ENCODE measurements around the gene DNAJC30. TPM values are rescaled to one million over a fixed set of nuclear protein-coding genes. Genes with fewer than 3 reads are reported as not detected.

DNAJC30 gene
- polyA plus RNA-seq, 1 of the 3 experiments (the other 2 are of a cell fraction), result 11.0 TPM

GRCh38 chr7:73688288-73688687, 5.0 kb upstream of the DNAJC30 start:
- H3K27me3 ChIP-seq (ENCODE audit: insufficient read depth), result no peaks in the 10 kb centered on the region
- DNase-seq, result no peak
- no peaks in the 10 kb centered on the region for H3K9me3 ChIP-seq
- ChIA-PET POLR2A (no interaction called here), CTCF (interaction anchor here (1.8 to 2.9 kb wide), 2 partner anchors 13 to 38 kb away, joined by 10 read pairs; no protein-coding TSS in a partner anchor)
- no peak overlapping the region for H3K4me2 ChIP-seq
- no peaks in the 10 kb centered on the region for H3K9me2 ChIP-seq
- peaks cover 35 to 43% of the 10 kb centered on the region in 2 experiments for H3K36me3 ChIP-seq (replicated peaks in 1 of 2; ENCODE audit: control insufficient read depth in 1 of 2, insufficient read depth in 2 of 2, low read length in 1 of 2)
- no peak overlapping the region for H2AFZ ChIP-seq (ENCODE audit: low read depth)
- H4K20me1 ChIP-seq (ENCODE audit: insufficient read depth), result no peaks in the 10 kb centered on the region
- 88% methylated on average over 8 of the region's 8 CpGs for WGBS (ENCODE audit: low lambda C conversion rate)
- peaks cover 0 to 4% of the 10 kb centered on the region in 2 experiments; a peak in 1 of 4 replicates for H3K4me1 ChIP-seq (ENCODE audit: control insufficient read depth in 1 of 2, insufficient read depth in 2 of 2, low read depth in 1 of 2, low read length in 1 of 2)
- no peaks in the 10 kb centered on the region for H3F3A ChIP-seq (replicated peaks; ENCODE audit: insufficient read depth)
- no peak overlapping the region for H3K4me3 ChIP-seq (ENCODE audit: low read depth in 2 of 2, low read length in 1 of 2)
- no peak overlapping the region for H3K9ac ChIP-seq
- H3K79me2 ChIP-seq (ENCODE audit: insufficient read depth), result peaks cover 62% of the 10 kb centered on the region
- H3K27ac ChIP-seq (ENCODE audit: low read depth in 2 of 2, low read length in 1 of 2), result no peak overlapping the region
- no peak for TF ChIP-seq SMC3 (IDR thresholded peaks at IDR 0.05; ENCODE audit: low read depth, low read length)
- no peak for TF ChIP-seq GABPA (IDR thresholded peaks at IDR 0.05; ENCODE audit: low read depth)
- no peak for TF ChIP-seq TAF1 (IDR thresholded peaks at IDR 0.05; ENCODE audit: borderline replicate concordance, low read depth, low read length)
- no peak for TF ChIP-seq RCOR1 (IDR thresholded peaks at IDR 0.05; ENCODE audit: low read length)
- TF ChIP-seq EP300 (IDR thresholded peaks at IDR 0.05; ENCODE audit: borderline replicate concordance in 1 of 2, low read depth in 1 of 2, low read length in 1 of 2), result no peak
- no peak for TF ChIP-seq NFIC (IDR thresholded peaks at IDR 0.05; ENCODE audit: borderline replicate concordance)
- TF ChIP-seq NRF1 (IDR thresholded peaks at IDR 0.05; ENCODE audit: low read depth, low read length), result no peak
- TF ChIP-seq USF2 (IDR thresholded peaks at IDR 0.05; ENCODE audit: borderline replicate concordance, low read depth, low read length), result no peak
- no peak for TF ChIP-seq YY1 (IDR thresholded peaks at IDR 0.05; ENCODE audit: low read depth)
- TF ChIP-seq FOXJ3 (CRISPR knock-in tag; IDR thresholded peaks at IDR 0.05), result no peak
- TF ChIP-seq TCF12 (IDR thresholded peaks at IDR 0.05), result no peak
- no peak for TF ChIP-seq IRF3 (IDR thresholded peaks at IDR 0.05; ENCODE audit: low read depth, low read length)
- TF ChIP-seq RAD21 (IDR thresholded peaks at IDR 0.05; ENCODE audit: low read length), result no peak
- TF ChIP-seq JUND (IDR thresholded peaks at IDR 0.05), result no peak
- TF ChIP-seq POLR2AphosphoS5 (IDR thresholded peaks at IDR 0.05; ENCODE audit: low read depth, low read length), result no peak
- no peak for TF ChIP-seq CHD2 (IDR thresholded peaks at IDR 0.05; ENCODE audit: low read length, partially characterized antibody)
- TF ChIP-seq EZH2phosphoT487 (IDR thresholded peaks at IDR 0.05; ENCODE audit: borderline replicate concordance, low read depth), result no peak
- TF ChIP-seq FOXM1 (IDR thresholded peaks at IDR 0.05; ENCODE audit: low read depth), result no peak
- TF ChIP-seq ZBTB33 (IDR thresholded peaks at IDR 0.05; ENCODE audit: borderline replicate concordance, low read depth), result no peak

All from SK-N-SH (cell line).